Trophoblast cell (in vitro differentiated cells and primary cell): ENCODE measurements around the gene NBAS.

ENCODE experiments used
- DNase-seq, 2 donors: peaks; one replicate each; pipeline ENCODE4 v3.0.0-alpha.2; 2016
- H2AFZ ChIP-seq: 2 replicates; pipeline ENCODE4 v1.6.1; 2013; ENCODE audit warnings: low read length, moderate library complexity, mild to moderate bottlenecking; ENCODE audit not compliant: insufficient read depth, poor library complexity
- H2AK5ac ChIP-seq: 2 replicates; pipeline ENCODE4 v1.6.1; 2013; ENCODE audit warnings: mild to moderate bottlenecking, low read length
- H2BK120ac ChIP-seq: 2 replicates; pipeline ENCODE4 v1.6.1; 2013; ENCODE audit warnings: low read length, mild to moderate bottlenecking, moderate library complexity; ENCODE audit not compliant: insufficient read depth, poor library complexity
- H2BK12ac ChIP-seq: 2 replicates; pipeline ENCODE4 v1.6.1; 2013; ENCODE audit warnings: mild to moderate bottlenecking, low read length, moderate library complexity
- H2BK5ac ChIP-seq: 2 replicates; pipeline ENCODE4 v1.6.1; 2013; ENCODE audit warnings: low read length, low read depth, moderate library complexity, mild to moderate bottlenecking; ENCODE audit not compliant: poor library complexity
- H3K14ac ChIP-seq: 2 replicates; pipeline ENCODE4 v1.6.1; 2013; ENCODE audit warnings: mild to moderate bottlenecking, low read length
- H3K18ac ChIP-seq: 2 replicates; pipeline ENCODE4 v1.6.1; 2013; ENCODE audit warnings: mild to moderate bottlenecking, low read length
- H3K23ac ChIP-seq: 2 replicates; pipeline ENCODE4 v1.6.1; 2013; ENCODE audit warnings: low read length
- H3K27ac ChIP-seq: 2 replicates; pipeline ENCODE4 v1.5.1; 2013; ENCODE audit warnings: low read depth, mild to moderate bottlenecking, inconsistent platforms, low read length, moderate library complexity
- H3K27me3 ChIP-seq: 2 replicates; pipeline ENCODE4 v1.6.1; 2013; ENCODE audit warnings: inconsistent platforms, mild to moderate bottlenecking, low read length, moderate library complexity; ENCODE audit not compliant: insufficient read depth
- H3K36me3 ChIP-seq, 2 experiments: 1 replicate in 1 of 2; 2 replicates in 1 of 2; pipeline ENCODE4 v1.6.1; 2013; ENCODE audit warnings: low read length in 2 of 2, mild to moderate bottlenecking in 2 of 2, moderate library complexity in 1 of 2; ENCODE audit not compliant: insufficient read depth in 2 of 2, control insufficient read depth in 1 of 2
- H3K4ac ChIP-seq: 2 replicates; pipeline ENCODE4 v1.6.1; 2013; ENCODE audit warnings: low read depth, mild to moderate bottlenecking, low read length, moderate library complexity
- H3K4me1 ChIP-seq, 2 experiments: 1 replicate in 1 of 2; 2 replicates in 1 of 2; pipeline ENCODE4 v1.6.1; 2013; ENCODE audit warnings: low read length in 2 of 2, mild to moderate bottlenecking in 2 of 2, moderate library complexity in 1 of 2; ENCODE audit not compliant: insufficient read depth in 2 of 2, control insufficient read depth in 1 of 2
- H3K4me2 ChIP-seq: 2 replicates; pipeline ENCODE4 v1.6.1; 2013; ENCODE audit warnings: inconsistent platforms, mild to moderate bottlenecking, low read length, moderate library complexity
- H3K4me3 ChIP-seq: 2 replicates; pipeline ENCODE4 v1.5.1; 2013; ENCODE audit warnings: mild to moderate bottlenecking, low read depth, low read length, inconsistent platforms
- H3K79me1 ChIP-seq: one replicate; pipeline ENCODE4 v1.6.1; 2013; ENCODE audit warnings: low read length
- H3K79me2 ChIP-seq: 2 replicates; pipeline ENCODE4 v1.6.1; 2013; ENCODE audit warnings: low read length, mild to moderate bottlenecking; ENCODE audit not compliant: control insufficient read depth, insufficient read depth, poor library complexity
- H3K9ac ChIP-seq: 2 replicates; pipeline ENCODE4 v1.6.1; 2013; ENCODE audit warnings: mild to moderate bottlenecking, low read length
- H3K9me3 ChIP-seq: 2 replicates; pipeline ENCODE4 v1.6.1; 2013; ENCODE audit warnings: low read depth, mild to moderate bottlenecking, control low read depth, inconsistent platforms, low read length; ENCODE audit not compliant: insufficient read depth
- H4K12ac ChIP-seq: 2 replicates; pipeline ENCODE4 v1.6.1; 2013; ENCODE audit warnings: low read depth, mild to moderate bottlenecking, low read length, moderate library complexity
- H4K8ac ChIP-seq: 2 replicates; pipeline ENCODE4 v1.6.1; 2013; ENCODE audit warnings: low read depth, mild to moderate bottlenecking, low read length, moderate library complexity
- H4K91ac ChIP-seq: one replicate; pipeline ENCODE4 v1.6.1; 2013; ENCODE audit warnings: low read depth, mild to moderate bottlenecking, low read length, moderate library complexity
- WGBS: extraction: QIAGEN DNeasy Blood & Tissue Kit; methylation state at CpG from one replicate; pipeline ENCODE4 v1.1.7; 2013; ENCODE audit warnings: missing lambda C conversion rate; ENCODE audit not compliant: insufficient read length, insufficient coverage; ENCODE audit errors: extremely low coverage; 5-methylcytosine and 5-hydroxymethylcytosine counted together

Gene NBAS

GRCh38 chr2:15596968-15597367 lies 35.8 kb upstream of the NBAS start:
- H3K9me3 ChIP-seq = no peaks in the 10 kb centered on the region
- no peak overlapping the region for H3K4me2 ChIP-seq
- H3K23ac ChIP-seq = no peak overlapping the region
- no peak overlapping the region for H3K4me3 ChIP-seq
- no peak overlapping the region for H2AK5ac ChIP-seq
- H3K4ac ChIP-seq = no peak overlapping the region
- no peak overlapping the region for H3K14ac ChIP-seq
- H3K79me1 ChIP-seq = peaks cover 3% of the 10 kb centered on the region
- no peak overlapping the region for H3K9ac ChIP-seq
- WGBS = no CpG with 5 or more reads among the region's 4 CpGs
- no peak overlapping the region for H2AFZ ChIP-seq
- no peak overlapping the region for H3K18ac ChIP-seq
- no peak overlapping the region for H2BK120ac ChIP-seq
- H3K4me1 ChIP-seq = peaks cover 2 to 3% of the 10 kb centered on the region in 2 experiments
- no peak overlapping the region for H3K27ac ChIP-seq
- DNase-seq = no peak
- H2BK5ac ChIP-seq = no peak overlapping the region
- no peak overlapping the region for H4K12ac ChIP-seq
- no peak overlapping the region for H4K8ac ChIP-seq
- no peak overlapping the region for H4K91ac ChIP-seq
- H3K27me3 ChIP-seq = no peaks in the 10 kb centered on the region
- peaks cover 8 to 27% of the 10 kb centered on the region in 2 experiments for H3K36me3 ChIP-seq
- H3K79me2 ChIP-seq = peaks cover 2% of the 10 kb centered on the region
- no peak overlapping the region for H2BK12ac ChIP-seq

- Histone ChIP-seq H3K4me2 (no peak overlapping the region), H2BK12ac (no peak overlapping the region), H3K4ac (no peak overlapping the region), H4K12ac (no peak overlapping the region), H3K79me2 (peaks cover 7% of the 10 kb centered on the region), H3K4me1 (peaks cover 3 to 5% of the 10 kb centered on the region in 2 experiments), H2AK5ac (no peak overlapping the region), H3K23ac (no peak overlapping the region), H2AFZ (no peak overlapping the region), H3K4me3 (no peak overlapping the region), H2BK5ac (no peak overlapping the region), H4K91ac (no peak overlapping the region), H4K8ac (no peak overlapping the region), H3K36me3 (peaks cover 7 to 25% of the 10 kb centered on the region in 2 experiments), H3K27ac (no peak overlapping the region), H3K14ac (no peak overlapping the region), H2BK120ac (no peak overlapping the region), H3K18ac (no peak overlapping the region), H3K27me3 (no peaks in the 10 kb centered on the region), H3K9ac (no peak overlapping the region), H3K79me1 (peaks cover 8% of the 10 kb centered on the region), H3K9me3 (no peaks in the 10 kb centered on the region)
- DNase-seq = no peak
- WGBS = no CpG with 5 or more reads among the region's 2 CpGs
Observed at GRCh38 chr2:15596350-15596749, 35.2 kb upstream of the NBAS start.

GRCh38 chr2:15595936-15596335 lies 34.8 kb upstream of the NBAS start:
- Histone ChIP-seq H3K23ac (no peak overlapping the region), H3K79me2 (peaks cover 8% of the 10 kb centered on the region), H2BK5ac (no peak overlapping the region), H4K91ac (no peak overlapping the region), H2AK5ac (no peak overlapping the region), H3K9ac (no peak overlapping the region), H3K4me3 (no peak overlapping the region), H2BK12ac (no peak overlapping the region), H3K9me3 (no peaks in the 10 kb centered on the region), H3K36me3 (peaks cover 7 to 21% of the 10 kb centered on the region in 2 experiments), H2BK120ac (no peak overlapping the region), H3K18ac (no peak overlapping the region), H3K4me2 (no peak overlapping the region), H3K4me1 (peaks cover 5% of the 10 kb centered on the region in 2 experiments), H3K27ac (no peak overlapping the region), H3K79me1 (peaks cover 10% of the 10 kb centered on the region), H4K8ac (no peak overlapping the region), H3K27me3 (no peaks in the 10 kb centered on the region), H2AFZ (no peak overlapping the region), H4K12ac (no peak overlapping the region), H3K4ac (no peak overlapping the region), H3K14ac (no peak overlapping the region)
- no peak for DNase-seq
- WGBS = no CpG with 5 or more reads among the region's 4 CpGs

GRCh38 chr2:15595342-15595905 lies 34.3 kb upstream of the NBAS start:
- WGBS = no CpG with 5 or more reads among the region's 6 CpGs
- DNase-seq = no peak

More at GRCh38 chr2:15595342-15595905, 34.3 kb upstream of the NBAS start:
- Histone ChIP-seq H3K79me2 (peaks cover 8% of the 10 kb centered on the region), H3K79me1 (peaks cover 10% of the 10 kb centered on the region), H3K18ac (no peak overlapping the region), H3K36me3 (peaks cover 7 to 17% of the 10 kb centered on the region in 2 experiments), H3K4me2 (no peak overlapping the region), H3K4me1 (peaks cover 5 to 6% of the 10 kb centered on the region in 2 experiments), H3K9me3 (no peaks in the 10 kb centered on the region), H3K4ac (no peak overlapping the region), H3K9ac (no peak overlapping the region), H2AK5ac (no peak overlapping the region), H2BK120ac (no peak overlapping the region), H2AFZ (no peak overlapping the region), H3K23ac (no peak overlapping the region), H4K12ac (no peak overlapping the region), H4K8ac (no peak overlapping the region), H3K14ac (no peak overlapping the region), H3K27ac (no peak overlapping the region), H4K91ac (no peak overlapping the region), H3K4me3 (no peak overlapping the region), H2BK12ac (no peak overlapping the region), H3K27me3 (no peaks in the 10 kb centered on the region), H2BK5ac (no peak overlapping the region)
